Endothelial cell of umbilical vein (primary cell): ENCODE measurements around the gene DDX11. TPM values are rescaled to one million over a fixed set of nuclear protein-coding genes. Genes with fewer than 3 reads are reported as not detected.

Experiments used
- BruUV-seq: library from RNA; stranded (reverse); fragments of 400-500 nt; replicated peaks from 2 replicates; lab custom pipeline; 2021; lab: Mats Ljungman, UMichigan
- CTCF ChIA-PET: fragments of 300-600, 350-600 bp; sonication (Branson Sonifier 250); formaldehyde crosslinking; loops from one replicate; lab custom pipeline; 2021; ENCODE audit warnings: antibody characterized with exemption, inconsistent platforms; lab: Charles Lee
- POLR2A ChIA-PET: fragments of 300-600, 350-600 bp; sonication (Branson Sonifier 250); formaldehyde crosslinking; loops from one replicate; lab custom pipeline; 2021; ENCODE audit warnings: antibody characterized with exemption, inconsistent platforms; lab: Charles Lee
- DNase-seq: peaks from one replicate; pipeline ENCODE4 v3.0.0-alpha.2; 2011; ENCODE audit warnings: low read depth, low spot score
- FAIRE-seq: peaks from 2 replicates; lab custom pipeline; 2011; peaks lifted over from hg19 to GRCh38; lab: Jason Lieb, UNC
- H2AFZ ChIP-seq: 2 replicates; pipeline ENCODE4 v1.6.0; 2012; ENCODE audit warnings: low read depth, low read length, control low read depth, inconsistent platforms
- H3K27ac ChIP-seq: 2 replicates; pipeline ENCODE4 v1.5.1; 2011; ENCODE audit warnings: low read depth, mild to moderate bottlenecking, control low read depth, low read length, moderate library complexity; ENCODE audit not compliant: insufficient read depth
- H3K27me3 ChIP-seq, 2 experiments: 2 replicates each; pipeline versions ENCODE4 v1.6.0 to v1.6.1; 2011; ENCODE audit warnings: low read length in 2 of 2, mixed read lengths in 1 of 2; ENCODE audit not compliant: control insufficient read depth in 2 of 2, insufficient read depth in 2 of 2
- H3K36me3 ChIP-seq, 2 experiments: 2 replicates in 1 of 2; 3 replicates in 1 of 2; pipeline ENCODE4 v1.5.1; 2011; ENCODE audit warnings: low read length in 2 of 2, mild to moderate bottlenecking in 1 of 2, moderate library complexity in 1 of 2; ENCODE audit not compliant: control insufficient read depth in 2 of 2, insufficient read depth in 2 of 2; ENCODE audit errors: extremely low read depth in 1 of 2
- H3K4me1 ChIP-seq: 3 replicates; pipeline ENCODE4 v1.5.1; 2011; ENCODE audit warnings: mild to moderate bottlenecking, low read length; ENCODE audit not compliant: control insufficient read depth, insufficient read depth; ENCODE audit errors: extremely low read depth
- H3K4me2 ChIP-seq: 2 replicates; pipeline ENCODE4 v1.6.1; 2011; ENCODE audit warnings: low read length, control low read depth, mixed read lengths; ENCODE audit not compliant: insufficient read depth
- H3K4me3 ChIP-seq, 3 experiments: fragments of 200-600 bp in 1 of 3; sonication (generic), shearing (Covaris generic) in 1 of 3; replicated peaks in 1 of 3; 2 replicates each; pipeline ENCODE4 v1.5.1; 2011 to 2016; ENCODE audit warnings: control low read depth in 3 of 3, low read length in 3 of 3, mild to moderate bottlenecking in 2 of 3, inconsistent platforms in 1 of 3, low read depth in 1 of 3, moderate library complexity in 1 of 3; ENCODE audit not compliant: insufficient read depth in 1 of 3
- H3K79me2 ChIP-seq: 2 replicates; pipeline ENCODE4 v1.6.0; 2012; ENCODE audit warnings: low read length, inconsistent platforms; ENCODE audit not compliant: control insufficient read depth, insufficient read depth
- H3K9ac ChIP-seq: replicated peaks from 2 replicates; pipeline ENCODE3; 2011; ENCODE audit warnings: low read length, control low read depth; ENCODE audit not compliant: insufficient read depth; ENCODE audit errors: extremely low read depth
- H3K9me1 ChIP-seq: replicated peaks from 3 replicates; pipeline ENCODE4 v1.6.0; 2011; ENCODE audit warnings: mild to moderate bottlenecking, low read length; ENCODE audit not compliant: control insufficient read depth, insufficient read depth; ENCODE audit errors: extremely low read depth
- H3K9me3 ChIP-seq: replicated peaks from 2 replicates; pipeline ENCODE4 v1.5.1; 2012; ENCODE audit warnings: low read length, inconsistent platforms; ENCODE audit not compliant: control insufficient read depth, insufficient read depth
- H4K20me1 ChIP-seq: replicated peaks from 2 replicates; pipeline ENCODE3; 2011; ENCODE audit warnings: mild to moderate bottlenecking, low read length; ENCODE audit not compliant: control insufficient read depth, insufficient read depth; ENCODE audit errors: extremely low read depth
- FOS ChIP-seq: IDR thresholded peaks from 2 replicates; pipeline ENCODE4 v1.6.1; 2011; ENCODE audit warnings: mild to moderate bottlenecking, low read length, moderate library complexity, borderline replicate concordance; ENCODE audit not compliant: insufficient read depth
- GATA2 ChIP-seq: IDR thresholded peaks from 2 replicates; pipeline ENCODE4 v1.7.0; 2011; ENCODE audit warnings: low read depth, mild to moderate bottlenecking, moderate library complexity, mixed read lengths, low read length; ENCODE audit not compliant: insufficient read length, insufficient read depth
- JUN ChIP-seq: IDR thresholded peaks from 2 replicates; pipeline ENCODE4 v1.6.1; 2011; ENCODE audit warnings: borderline replicate concordance, low read depth; ENCODE audit not compliant: insufficient read length, insufficient read depth
- MYC ChIP-seq: IDR thresholded peaks from one replicate; pipeline ENCODE4 v1.6.1; 2011; ENCODE audit warnings: mild to moderate bottlenecking, low read depth, low read length
- dilution Hi-C: fragments of 300-500 bp; cut with MboI; formaldehyde crosslinking; loops from one replicate; pipeline ENCODE4 v1.15.0; 2019; ENCODE audit warnings: low sequenced_read_pairs; ENCODE audit not compliant: extremely low pct_ligation_motif_present
- intact Hi-C: fragments of 100-400 bp; cut with micrococcal nuclease; formaldehyde crosslinking; loops from one replicate; pipeline ENCODE4 v1.10.0; 2022
- polyA plus RNA-seq, 4 experiments: library from polyadenylated mRNA; depleted of rRNA in 3 of 4; stranded (reverse) in 3 of 4; unstranded in 1 of 4; fragments of >200 nt; gene quantifications; 2 replicates each; pipeline versions ENCODE4 v1.2.1 to v1.2.3, GENCODE V29; 2011 to 2012; ENCODE audit warnings: missing spikeins in 1 of 4
- total RNA-seq: library from RNA; stranded (reverse); gene quantifications from 2 replicates; pipeline ENCODE4 v1.2.3, GENCODE V29; 2021
- TF ChIP-seq, protein P1 (sequence below), 2 donors: IDR thresholded peaks; 1 replicate in 1 of 2; 2 replicates in 1 of 2; pipeline ENCODE4 v1.5.1; 2011; ENCODE audit warnings: low read length in 2 of 2, mild to moderate bottlenecking in 2 of 2, moderate library complexity in 2 of 2, control low read depth in 1 of 2, inconsistent platforms in 1 of 2, low read depth in 1 of 2; ENCODE audit not compliant: insufficient read depth in 1 of 2; ENCODE audit errors: extremely low read depth in 1 of 2

The DDX11 gene
- total and polyA plus RNA-seq, 2 donors (not counting 3 experiments of a cell fraction or from before 2014, with no cell fraction given) = 20.8 to 71.4 TPM

DNA sequence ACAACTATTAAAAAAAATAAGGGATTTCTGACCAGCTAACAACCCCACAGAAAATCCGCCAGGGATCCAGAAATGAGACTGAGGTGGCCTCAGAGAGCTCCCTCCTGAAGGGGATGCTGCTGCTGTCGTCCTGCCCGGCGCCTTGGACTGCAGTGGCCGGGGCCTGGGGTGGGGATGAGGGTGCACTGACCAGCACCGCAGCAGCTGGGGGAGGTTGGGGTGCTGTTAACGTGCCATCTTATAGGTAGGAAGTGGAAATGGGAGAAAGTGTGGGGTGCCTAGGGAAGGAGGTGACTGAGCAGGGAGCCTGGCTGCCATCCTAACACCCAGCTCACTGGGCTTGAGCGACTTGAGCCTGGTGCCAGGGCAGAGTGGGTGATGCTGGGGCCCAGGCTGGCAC, 32.0 kb downstream of the DDX11 start:
- no TSS peak for BruUV-seq
- ChIA-PET POLR2A (no interaction called here), CTCF (no interaction called here)
- no peaks in the 10 kb centered on the region for H4K20me1 ChIP-seq
- no peaks in the 10 kb centered on the region for H3K27me3 ChIP-seq
- H3K27ac ChIP-seq = no peak overlapping the region
- H3K79me2 ChIP-seq = no peaks in the 10 kb centered on the region
- no peaks in the 10 kb centered on the region for H3K36me3 ChIP-seq
- H3K4me3 ChIP-seq = no peak overlapping the region
- H2AFZ ChIP-seq = no peak overlapping the region
- H3K9ac ChIP-seq = no peak overlapping the region
- TF ChIP-seq GATA2 (no peak), MYC (no peak), JUN (no peak), FOS (no peak)
- TF ChIP-seq, protein P1, sequence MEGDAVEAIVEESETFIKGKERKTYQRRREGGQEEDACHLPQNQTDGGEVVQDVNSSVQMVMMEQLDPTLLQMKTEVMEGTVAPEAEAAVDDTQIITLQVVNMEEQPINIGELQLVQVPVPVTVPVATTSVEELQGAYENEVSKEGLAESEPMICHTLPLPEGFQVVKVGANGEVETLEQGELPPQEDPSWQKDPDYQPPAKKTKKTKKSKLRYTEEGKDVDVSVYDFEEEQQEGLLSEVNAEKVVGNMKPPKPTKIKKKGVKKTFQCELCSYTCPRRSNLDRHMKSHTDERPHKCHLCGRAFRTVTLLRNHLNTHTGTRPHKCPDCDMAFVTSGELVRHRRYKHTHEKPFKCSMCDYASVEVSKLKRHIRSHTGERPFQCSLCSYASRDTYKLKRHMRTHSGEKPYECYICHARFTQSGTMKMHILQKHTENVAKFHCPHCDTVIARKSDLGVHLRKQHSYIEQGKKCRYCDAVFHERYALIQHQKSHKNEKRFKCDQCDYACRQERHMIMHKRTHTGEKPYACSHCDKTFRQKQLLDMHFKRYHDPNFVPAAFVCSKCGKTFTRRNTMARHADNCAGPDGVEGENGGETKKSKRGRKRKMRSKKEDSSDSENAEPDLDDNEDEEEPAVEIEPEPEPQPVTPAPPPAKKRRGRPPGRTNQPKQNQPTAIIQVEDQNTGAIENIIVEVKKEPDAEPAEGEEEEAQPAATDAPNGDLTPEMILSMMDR (IDR thresholded peaks at IDR 0.05; ENCODE audit: extremely low read depth in 1 of 2, insufficient read depth in 1 of 2, low read depth in 1 of 2, low read length in 2 of 2) = no peak
- no peak overlapping the region for H3K4me2 ChIP-seq
- peaks cover 4% of the 10 kb centered on the region for H3K4me1 ChIP-seq
- intact Hi-C loops = no loop called here
- dilution Hi-C loops = no loop called here
- no peak for DNase-seq
- FAIRE-seq = no peak
- H3K9me3 ChIP-seq = no peaks in the 10 kb centered on the region
- no peaks in the 10 kb centered on the region for H3K9me1 ChIP-seq
